Mesenchymal stem cell (in vitro differentiated cells and primary cell): ENCODE measurements around the gene GJB6.

Source experiments
- DNase-seq: peaks from one replicate; pipeline ENCODE4 v3.0.0-alpha.2; 2013
- H2AFZ ChIP-seq: one replicate; pipeline ENCODE4 v1.6.1; 2013; ENCODE audit warnings: low read depth, mild to moderate bottlenecking, control low read depth, inconsistent platforms, low read length, moderate library complexity
- H2AK5ac ChIP-seq: 2 replicates; pipeline ENCODE4 v1.6.1; 2013; ENCODE audit warnings: low read length, moderate library complexity, mild to moderate bottlenecking, inconsistent platforms; ENCODE audit not compliant: severe bottlenecking
- H2BK120ac ChIP-seq: one replicate; pipeline ENCODE4 v1.6.1; 2013; ENCODE audit warnings: low read depth, mild to moderate bottlenecking, inconsistent platforms, low read length, moderate library complexity
- H2BK12ac ChIP-seq, 2 experiments: one replicate each; pipeline ENCODE4 v1.6.1; 2013; ENCODE audit warnings: inconsistent platforms in 2 of 2, low read length in 2 of 2, mild to moderate bottlenecking in 2 of 2, moderate library complexity in 2 of 2, control low read depth in 1 of 2
- H2BK15ac ChIP-seq: one replicate; pipeline ENCODE4 v1.6.1; 2013; ENCODE audit warnings: mild to moderate bottlenecking, low read depth, inconsistent platforms; ENCODE audit not compliant: poor library complexity, severe bottlenecking
- H2BK5ac ChIP-seq: 2 replicates; pipeline ENCODE4 v1.6.1; 2013; ENCODE audit warnings: low read depth, mild to moderate bottlenecking, low read length, control low read depth, inconsistent platforms; ENCODE audit not compliant: poor library complexity, severe bottlenecking
- H3K14ac ChIP-seq, 2 experiments: one replicate each; pipeline ENCODE4 v1.6.1; 2013; ENCODE audit warnings: inconsistent platforms in 2 of 2, low read length in 2 of 2, control low read depth in 1 of 2, mild to moderate bottlenecking in 1 of 2, moderate library complexity in 1 of 2
- H3K18ac ChIP-seq, 2 experiments: one replicate each; pipeline ENCODE4 v1.6.1; 2013; ENCODE audit warnings: inconsistent platforms in 2 of 2, low read length in 2 of 2, control low read depth in 1 of 2, low read depth in 1 of 2, mild to moderate bottlenecking in 1 of 2
- H3K23ac ChIP-seq, 2 experiments: one replicate each; pipeline ENCODE4 v1.6.1; 2013; ENCODE audit warnings: inconsistent platforms in 2 of 2, low read length in 2 of 2, mild to moderate bottlenecking in 2 of 2, moderate library complexity in 2 of 2, control low read depth in 1 of 2
- H3K27ac ChIP-seq: 2 replicates; pipeline ENCODE4 v1.5.1; 2013; ENCODE audit warnings: mild to moderate bottlenecking, moderate library complexity, low read length, control low read depth, inconsistent platforms; ENCODE audit not compliant: poor library complexity, severe bottlenecking
- H3K27me3 ChIP-seq, 2 experiments: 2 replicates each; pipeline versions ENCODE4 v1.6.1 to v1.7.0; 2013; ENCODE audit warnings: low read length in 2 of 2, mild to moderate bottlenecking in 2 of 2, moderate library complexity in 2 of 2, control low read depth in 1 of 2, inconsistent platforms in 1 of 2; ENCODE audit not compliant: control insufficient read depth in 1 of 2, insufficient read depth in 1 of 2
- H3K36me3 ChIP-seq, 2 experiments: 2 replicates each; pipeline versions ENCODE4 v1.6.1 to v1.7.0; 2013; ENCODE audit warnings: low read length in 2 of 2, control low read depth in 1 of 2, inconsistent platforms in 1 of 2, low read depth in 1 of 2, mild to moderate bottlenecking in 1 of 2; ENCODE audit not compliant: insufficient read depth in 2 of 2, control insufficient read depth in 1 of 2
- H3K4ac ChIP-seq, 2 experiments: one replicate each; pipeline ENCODE4 v1.6.1; 2013; ENCODE audit warnings: inconsistent platforms in 2 of 2, low read length in 2 of 2, mild to moderate bottlenecking in 2 of 2, moderate library complexity in 2 of 2, control low read depth in 1 of 2, low read depth in 1 of 2
- H3K4me1 ChIP-seq: 2 replicates; pipeline ENCODE4 v1.6.1; 2013; ENCODE audit warnings: low read depth, low read length, control low read depth; ENCODE audit not compliant: control insufficient read depth, insufficient read depth
- H3K4me2 ChIP-seq: 2 replicates; pipeline ENCODE4 v1.6.1; 2013; ENCODE audit warnings: low read length, mild to moderate bottlenecking, inconsistent platforms; ENCODE audit not compliant: poor library complexity, severe bottlenecking
- H3K4me3 ChIP-seq, 2 experiments: 2 replicates each; pipeline versions ENCODE4 v1.5.1 to v1.7.0; 2013; ENCODE audit warnings: low read length in 2 of 2, mild to moderate bottlenecking in 2 of 2, control low read depth in 1 of 2, low read depth in 1 of 2; ENCODE audit not compliant: insufficient read depth in 1 of 2
- H3K79me1 ChIP-seq: replicated peaks from 2 replicates; pipeline ENCODE4 v1.6.1; 2013; ENCODE audit warnings: mild to moderate bottlenecking, control low read depth, low read length, inconsistent platforms; ENCODE audit not compliant: poor library complexity, severe bottlenecking
- H3K9ac ChIP-seq: 2 replicates; pipeline ENCODE4 v1.7.0; 2013; ENCODE audit warnings: mild to moderate bottlenecking, low read length, moderate library complexity
- H3K9me3 ChIP-seq: 2 replicates; pipeline ENCODE4 v1.7.0; 2013; ENCODE audit warnings: mild to moderate bottlenecking, low read length; ENCODE audit not compliant: control insufficient read depth
- H4K8ac ChIP-seq: one replicate; pipeline ENCODE4 v1.6.1; 2013; ENCODE audit warnings: inconsistent platforms, mild to moderate bottlenecking, low read length, moderate library complexity
- H4K91ac ChIP-seq: one replicate; pipeline ENCODE4 v1.6.1; 2013; ENCODE audit warnings: mild to moderate bottlenecking, low read length, inconsistent platforms
- WGBS: methylation state at CpG from one replicate; pipeline ENCODE4 v1.1.7; 2013; ENCODE audit warnings: mixed read lengths; 5-methylcytosine and 5-hydroxymethylcytosine counted together

The GJB6 gene

GRCh38 chr13:20239748-20240147, 7.6 kb upstream of the GJB6 start:
- Histone ChIP-seq H4K91ac (no peak overlapping the region), H2BK12ac (no peak overlapping the region), H4K8ac (no peak overlapping the region), H3K9me3 (peaks cover 6% of the 10 kb centered on the region), H3K9ac (no peak overlapping the region), H3K27ac (no peak overlapping the region), H3K14ac (no peak overlapping the region), H3K27me3 (peaks cover 46 to 77% of the 10 kb centered on the region in 2 experiments), H2AK5ac (no peak overlapping the region), H2BK15ac (no peak overlapping the region), H2BK5ac (no peak overlapping the region), H3K18ac (no peak overlapping the region), H3K4me3 (no peak overlapping the region), H3K79me1 (no peaks in the 10 kb centered on the region), H3K23ac (no peak overlapping the region), H3K4ac (no peak overlapping the region), H2BK120ac (no peak overlapping the region), H3K36me3 (no peaks in the 10 kb centered on the region), H3K4me2 (no peak overlapping the region), H3K4me1 (no peaks in the 10 kb centered on the region), H2AFZ (no peak overlapping the region)
- WGBS: 82% methylated on average over 5 of the region's 6 CpGs
- DNase-seq: no peak

- Histone ChIP-seq H3K9ac (no peak overlapping the region), H3K4me1 (peaks cover 17% of the 10 kb centered on the region), H3K23ac (no peak overlapping the region), H2AFZ (no peak overlapping the region), H4K91ac (no peak overlapping the region), H2BK12ac (no peak overlapping the region), H2BK15ac (no peak overlapping the region), H3K27ac (no peak overlapping the region), H3K18ac (no peak overlapping the region), H3K4me2 (peak overlapping the region; percentile 84), H3K4me3 (no peak overlapping the region), H2BK120ac (no peak overlapping the region), H2BK5ac (no peak overlapping the region), H3K9me3 (no peaks in the 10 kb centered on the region), H4K8ac (no peak overlapping the region), H3K14ac (no peak overlapping the region), H3K36me3 (no peaks in the 10 kb centered on the region), H3K4ac (no peak overlapping the region), H3K79me1 (no peaks in the 10 kb centered on the region), H2AK5ac (no peak overlapping the region), H3K27me3 (peaks cover 66 to 79% of the 10 kb centered on the region in 2 experiments)
- 43% methylated on average over 23 of the region's 25 CpGs for WGBS
- no peak for DNase-seq
These were observed 598 bp upstream of the GJB6 start for GRCh38 chr13:20232556-20233277.

- H2BK120ac ChIP-seq: no peak overlapping the region
- H3K9me3 ChIP-seq: no peaks in the 10 kb centered on the region
- H2AFZ ChIP-seq: no peak overlapping the region
- H3K4me1 ChIP-seq: peaks cover 18% of the 10 kb centered on the region
- no peak overlapping the region for H2AK5ac ChIP-seq
- no peak overlapping the region for H3K9ac ChIP-seq
- H3K14ac ChIP-seq: no peak overlapping the region
- H3K4ac ChIP-seq: no peak overlapping the region
- no peak overlapping the region for H2BK5ac ChIP-seq
- 15% methylated on average over 29 of the region's 30 CpGs for WGBS
- no peaks in the 10 kb centered on the region for H3K79me1 ChIP-seq
- H3K27ac ChIP-seq: no peak overlapping the region
- H2BK12ac ChIP-seq: no peak overlapping the region
- no peak overlapping the region for H3K18ac ChIP-seq
- peak overlapping the region; percentile 84 for H3K4me2 ChIP-seq
- no peak overlapping the region for H3K23ac ChIP-seq
- no peak for DNase-seq
- peak overlapping the region in 1 of 2 experiments; percentile 34 for H3K4me3 ChIP-seq
- H2BK15ac ChIP-seq: no peak overlapping the region
- no peaks in the 10 kb centered on the region for H3K36me3 ChIP-seq
- H4K8ac ChIP-seq: no peak overlapping the region
- no peak overlapping the region for H4K91ac ChIP-seq
- peaks cover 64 to 83% of the 10 kb centered on the region in 2 experiments for H3K27me3 ChIP-seq
These were observed 943 bp downstream of the GJB6 start for GRCh38 chr13:20230913-20231838.

- Histone ChIP-seq H3K18ac (no peak overlapping the region), H3K4me3 (no peak overlapping the region), H3K79me1 (no peaks in the 10 kb centered on the region), H4K91ac (no peak overlapping the region), H3K4ac (no peak overlapping the region), H3K9ac (no peak overlapping the region), H2BK120ac (no peak overlapping the region), H2BK15ac (no peak overlapping the region), H3K36me3 (no peaks in the 10 kb centered on the region), H2AFZ (no peak overlapping the region), H2AK5ac (no peak overlapping the region), H3K14ac (no peak overlapping the region), H3K23ac (no peak overlapping the region), H3K27ac (no peak overlapping the region), H3K4me2 (no peak overlapping the region), H3K27me3 (peaks cover 43 to 87% of the 10 kb centered on the region in 2 experiments), H3K4me1 (peaks cover 18% of the 10 kb centered on the region), H2BK5ac (no peak overlapping the region), H2BK12ac (no peak overlapping the region), H4K8ac (no peak overlapping the region), H3K9me3 (no peaks in the 10 kb centered on the region)
- DNase-seq: no peak
- 70% methylated on average over 4 of the region's 6 CpGs for WGBS
These were observed 4.4 kb downstream of the GJB6 start for GRCh38 chr13:20227730-20228129.
